Stimulated activated CD4-positive, alpha-beta T cell treated with anti-CD3 and anti-CD28 coated beads, Interleukin-1b, Interleukin-23, amount 100 ng/mL, for 1 hour (primary cell): ENCODE measurements around the gene DUSP16.

ENCODE experiments used
- DNase-seq, 2 donors: peaks; one replicate each; pipeline ENCODE4 v3.0.0-alpha.2; 2020; ENCODE audit warnings: low read depth in 2 of 2

Gene DUSP16

GRCh38 chr12:12549426-12549825 lies 13.2 kb downstream of the DUSP16 start:
- no peak for DNase-seq

DNA sequence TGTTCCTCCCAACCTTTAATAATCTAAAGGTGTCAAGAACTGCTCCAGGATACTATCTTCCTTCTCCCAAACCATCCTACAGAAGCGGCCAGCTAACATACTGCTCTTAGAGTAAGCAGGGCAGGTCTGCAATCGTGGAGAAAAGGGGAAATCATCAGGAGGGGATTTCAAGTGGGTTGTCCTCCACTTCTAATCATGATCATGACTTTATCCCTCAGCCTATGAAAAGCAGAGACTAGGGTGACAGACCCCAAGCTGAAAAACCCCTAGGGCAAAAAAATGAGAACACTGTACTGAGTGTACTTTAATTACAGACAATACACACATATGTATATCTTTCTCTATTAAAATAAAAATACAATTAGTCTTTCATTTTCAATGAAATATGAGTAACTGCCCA lies 13.9 kb downstream of the DUSP16 start:
- no peak for DNase-seq

- DNase-seq = no peak
Measured at GRCh38 chr12:12546314-12546772, 16.3 kb downstream of the DUSP16 start.

DNA sequence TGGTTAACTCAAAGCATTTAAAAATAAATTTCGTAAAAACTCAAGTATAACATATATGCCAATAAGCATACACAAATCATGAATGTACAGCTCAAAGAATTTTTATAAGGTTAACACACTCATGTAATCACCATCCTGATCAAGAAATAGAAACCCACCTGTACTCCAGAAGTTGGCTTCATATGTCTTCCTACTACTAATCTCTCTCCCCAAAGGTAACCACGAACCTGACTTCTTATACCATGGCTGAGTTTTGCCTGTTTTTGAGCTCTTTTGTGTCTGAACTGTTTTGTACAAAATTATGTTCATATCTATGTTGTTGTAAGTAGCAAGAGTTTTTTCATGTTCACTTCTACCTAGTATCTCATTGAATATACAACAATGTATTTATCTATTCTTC lies 18.7 kb downstream of the DUSP16 start:
- DNase-seq = no peak

DNA sequence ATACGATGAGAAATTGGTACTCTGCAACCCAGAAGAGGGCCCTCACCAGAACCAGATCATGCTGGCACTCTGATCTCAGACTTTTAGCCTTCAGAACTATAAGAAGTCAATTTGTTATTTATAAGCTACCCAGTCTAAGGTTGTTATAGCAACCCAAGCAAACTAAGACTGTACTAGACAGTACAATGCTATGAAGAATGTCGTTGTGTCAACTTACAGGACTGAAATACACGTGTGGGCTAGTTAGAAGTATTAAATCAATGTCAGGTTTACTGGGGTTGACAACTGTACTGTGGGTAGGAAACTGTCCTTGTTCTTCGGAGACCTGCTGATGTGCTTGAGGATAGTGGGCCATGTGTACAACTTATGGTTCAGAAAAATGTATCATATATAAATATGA lies 19.7 kb downstream of the DUSP16 start:
- DNase-seq = no peak

GRCh38 chr12:12542286-12542685 lies 20.4 kb downstream of the DUSP16 start:
- DNase-seq = no peak

- no peak for DNase-seq
Measured at GRCh38 chr12:12541782-12542181, 20.9 kb downstream of the DUSP16 start.

DNA sequence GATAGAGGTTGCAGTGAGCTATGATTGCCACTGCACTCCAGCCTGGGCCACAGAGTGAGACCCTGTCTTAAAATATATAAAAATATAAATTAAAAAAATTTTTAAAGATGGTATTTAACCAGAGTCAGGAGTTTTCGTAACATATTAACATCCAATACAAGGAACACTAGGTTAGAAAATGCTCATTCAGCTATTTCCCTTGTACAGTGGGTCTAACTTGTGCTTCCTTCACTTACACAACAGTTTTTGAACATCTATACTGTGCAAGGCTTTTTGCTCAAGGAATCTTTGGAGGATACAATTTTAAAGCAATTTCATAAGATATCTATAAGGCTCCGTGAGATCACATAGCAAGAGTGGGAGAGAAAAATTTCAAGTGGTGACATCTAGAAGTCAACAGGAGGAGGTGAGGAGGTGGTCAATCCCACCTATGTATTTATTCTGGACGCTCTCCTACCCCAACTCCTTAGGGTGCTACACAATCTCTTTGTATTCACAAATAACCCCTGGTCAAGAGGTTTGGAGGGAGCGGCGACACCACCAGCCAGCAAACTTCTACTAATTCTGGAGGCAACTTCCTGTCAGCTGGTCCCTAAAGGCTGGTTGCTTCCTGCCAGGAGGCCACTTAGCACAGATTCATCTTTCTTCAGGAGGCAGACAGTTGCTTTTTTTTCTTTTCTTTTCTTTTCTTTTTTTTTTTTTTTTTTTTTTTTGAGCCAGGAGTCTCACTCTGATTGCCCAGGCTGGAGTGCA lies 22.2 kb downstream of the DUSP16 start:
- DNase-seq = no peak

GRCh38 chr12:12539028-12539810 lies 23.4 kb downstream of the DUSP16 start:
- no peak for DNase-seq

DNA sequence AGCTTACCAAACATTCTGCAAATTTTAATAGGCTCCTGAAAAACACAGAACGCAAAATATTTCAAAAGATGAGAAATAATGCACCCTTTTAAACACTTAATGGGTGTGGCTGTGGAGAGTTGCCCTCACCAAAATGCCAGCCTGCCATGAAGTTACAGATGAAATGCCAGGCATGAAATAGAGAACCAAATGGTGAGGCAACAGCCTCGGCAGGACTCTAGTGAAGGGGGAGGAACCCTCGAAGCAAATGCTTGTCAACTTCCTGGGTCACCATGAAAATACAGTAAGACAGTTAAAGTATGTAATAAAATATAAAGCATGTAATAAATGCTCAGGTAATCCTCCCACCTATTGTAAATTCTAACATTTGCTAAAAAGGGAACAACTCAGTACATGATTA lies 24.1 kb downstream of the DUSP16 start:
- no peak for DNase-seq

DNA sequence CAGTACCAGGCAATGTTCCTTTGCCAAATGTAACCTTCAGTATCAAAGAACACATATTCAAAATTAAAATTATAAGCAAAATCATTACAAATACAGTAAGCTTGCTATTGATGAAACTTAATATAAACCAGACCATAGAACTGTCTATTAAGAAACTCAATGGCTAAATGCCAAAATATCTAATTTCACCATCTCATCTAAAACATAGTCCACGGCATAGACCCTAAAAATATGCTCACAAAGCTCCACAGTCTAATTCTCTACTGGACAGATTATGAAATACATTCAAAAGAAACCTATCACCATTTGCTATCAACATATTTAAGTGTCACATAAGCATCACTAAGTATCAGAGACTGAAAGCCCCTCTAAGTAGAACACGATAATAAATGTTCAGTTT lies 25.2 kb downstream of the DUSP16 start:
- DNase-seq = no peak

GRCh38 chr12:12534975-12535374 lies 27.7 kb downstream of the DUSP16 start:
- DNase-seq = no peak

DNA sequence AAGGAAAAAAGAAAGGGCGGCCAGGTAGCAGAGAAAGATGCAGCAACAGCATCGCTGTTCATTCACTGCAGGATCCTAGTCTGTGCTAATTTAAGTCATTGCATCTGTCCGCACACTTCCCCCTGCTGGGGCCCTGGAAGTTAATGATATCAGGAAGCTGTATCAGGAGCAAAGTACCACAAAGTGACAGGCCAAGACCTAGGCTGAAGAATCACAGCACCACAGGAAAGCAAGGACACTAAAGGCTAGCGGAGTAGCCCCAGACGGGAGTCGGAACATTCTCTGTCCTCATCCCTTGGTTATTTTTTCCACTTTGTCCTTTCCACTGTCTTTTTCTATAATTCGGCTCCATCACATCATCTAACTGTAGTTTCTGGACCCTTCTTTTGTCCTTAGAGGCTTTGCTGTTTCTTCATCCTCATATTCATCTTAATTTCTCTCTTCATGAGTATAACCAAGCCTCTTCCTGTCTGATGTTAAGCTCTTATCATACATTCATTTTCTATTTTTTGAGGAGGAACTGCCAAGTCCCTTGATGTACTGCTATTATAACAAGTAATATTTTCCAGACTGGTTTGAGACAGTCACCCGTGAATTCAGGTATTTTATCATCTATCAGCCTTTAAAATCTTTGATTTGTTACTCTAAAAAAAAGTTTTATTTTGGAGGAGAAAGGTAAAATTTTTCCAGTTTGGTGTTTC lies 28.3 kb downstream of the DUSP16 start:
- DNase-seq = no peak

DNA sequence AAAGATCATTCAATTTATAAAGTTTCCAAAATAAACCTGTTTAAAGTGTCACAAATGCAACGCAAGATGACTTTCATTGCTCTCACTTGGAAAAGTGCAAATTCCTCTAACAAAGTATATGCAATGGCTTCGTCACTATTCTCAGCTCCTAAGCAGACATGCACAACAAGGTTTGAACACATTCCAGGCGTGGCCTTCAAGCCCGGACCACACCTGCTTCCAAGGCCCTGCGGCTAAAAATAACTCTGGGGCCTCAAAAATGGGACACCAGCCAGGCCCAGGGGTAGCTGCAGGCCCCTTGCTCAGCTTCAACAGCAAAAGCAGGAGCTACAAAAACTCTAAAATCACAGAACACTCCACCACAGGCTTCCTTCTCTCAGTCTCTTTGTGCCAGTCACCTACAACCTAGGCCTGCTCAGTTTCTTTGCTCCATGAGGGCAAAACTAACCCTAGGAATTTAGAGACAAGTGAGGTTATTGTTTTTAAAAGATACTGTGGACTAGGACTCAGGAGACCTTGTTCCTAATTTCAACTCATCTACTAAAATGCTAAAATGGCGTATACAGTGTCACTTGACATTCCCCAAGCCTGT lies 29.3 kb downstream of the DUSP16 start:
- DNase-seq = no peak

- no peak for DNase-seq
Measured at GRCh38 chr12:12531194-12531593, 31.5 kb downstream of the DUSP16 start.

DNA sequence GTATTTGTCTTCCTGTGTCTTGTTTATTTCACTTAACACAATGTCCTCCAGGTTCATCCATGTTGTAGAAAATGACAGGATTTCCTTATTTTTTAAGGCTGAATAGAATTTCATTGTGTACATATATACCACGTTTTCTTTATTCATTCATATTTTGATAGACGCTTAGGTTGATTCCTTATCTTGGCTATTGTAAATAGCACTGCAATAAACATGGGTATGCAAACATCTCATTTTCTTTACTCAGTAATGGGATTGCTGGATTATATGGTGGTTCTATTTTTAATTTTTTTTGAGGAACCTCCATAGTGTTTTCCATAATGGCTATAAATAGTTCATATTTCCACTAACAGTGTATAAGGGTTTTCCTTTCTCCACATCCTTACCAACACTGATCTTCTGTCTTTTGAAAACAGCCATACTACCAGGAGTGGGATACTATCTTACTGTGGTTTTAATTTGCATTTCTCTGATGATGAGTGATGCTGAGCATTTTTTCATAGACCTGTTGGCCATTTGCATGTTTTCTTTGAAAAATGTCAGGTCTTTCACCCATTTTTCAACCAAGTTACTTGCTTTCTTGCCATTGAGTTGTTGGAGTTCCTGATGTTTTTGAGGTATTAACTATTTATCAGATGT lies 32.8 kb downstream of the DUSP16 start:
- no peak for DNase-seq

DNA sequence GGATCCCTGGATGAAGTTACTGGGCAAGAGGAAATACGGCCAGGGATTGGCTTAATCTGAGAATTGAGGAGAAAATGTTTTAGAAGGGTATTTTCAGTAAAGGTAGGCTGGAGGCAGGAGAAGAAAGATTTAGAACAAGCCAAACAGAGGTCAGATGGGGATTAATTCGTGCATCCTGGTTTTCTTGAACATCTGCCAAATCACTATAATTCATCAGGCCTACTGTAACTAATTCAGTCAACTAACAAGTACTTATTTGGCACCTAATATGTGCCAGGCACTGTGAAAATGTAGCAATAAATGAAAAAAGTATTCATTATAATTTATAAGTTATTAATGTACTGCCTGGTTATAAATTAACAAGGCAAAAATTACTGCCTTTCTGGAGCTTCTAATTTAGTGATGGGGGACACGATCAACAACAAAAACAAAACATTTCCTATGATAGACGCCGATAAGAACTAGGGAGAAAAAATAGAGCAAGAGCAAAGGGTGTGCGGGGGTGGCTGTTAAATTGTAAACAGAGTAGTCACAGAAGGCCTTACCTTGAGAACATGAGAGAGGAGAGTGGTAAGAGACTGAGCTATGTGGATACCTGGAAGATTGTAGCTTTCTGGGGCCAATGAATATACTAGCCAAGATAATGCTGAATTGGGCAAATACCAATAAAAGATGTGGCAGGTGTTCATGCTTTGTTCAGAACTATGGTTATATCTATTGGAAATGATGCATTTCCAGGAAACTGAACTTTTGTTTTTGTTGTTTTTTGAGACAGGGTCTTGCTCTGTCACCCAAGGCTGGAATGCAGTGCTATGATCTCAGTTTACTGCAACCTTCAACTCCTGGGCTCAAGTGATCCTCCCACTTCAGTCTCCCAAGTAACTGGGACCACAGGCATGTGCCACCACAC lies 34.0 kb downstream of the DUSP16 start:
- DNase-seq = no peak

DNA sequence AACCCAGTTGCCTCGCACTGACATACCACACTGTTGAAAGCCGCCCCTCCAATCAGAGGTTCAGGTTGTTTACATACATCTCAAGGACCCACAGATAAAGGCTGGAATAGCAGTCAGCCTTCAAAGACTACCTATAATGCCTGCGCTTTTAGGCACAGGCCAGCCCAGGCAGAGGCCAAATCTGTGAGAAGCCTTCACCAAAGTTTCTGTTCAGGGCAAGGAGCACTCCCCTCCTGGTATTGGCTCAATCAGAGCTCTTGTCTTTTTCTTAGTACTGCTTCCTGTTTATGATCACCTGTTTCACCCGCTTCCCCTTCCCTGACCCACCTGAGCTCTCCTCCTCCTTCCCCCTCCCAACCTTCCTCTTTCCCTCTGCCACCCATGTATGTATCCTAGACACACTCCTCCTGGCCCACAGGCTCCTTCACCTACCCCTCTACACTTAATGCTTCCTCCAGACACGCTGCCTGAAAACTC lies 34.8 kb downstream of the DUSP16 start:
- DNase-seq = no peak

- no peak for DNase-seq
Measured at GRCh38 chr12:12524128-12524527, 38.5 kb downstream of the DUSP16 start.

- no peak for DNase-seq
Measured at GRCh38 chr12:12523229-12523628, 39.4 kb downstream of the DUSP16 start.
